SIG-M5 treated with dmso at 0.1 percent for 504 hours (cell line): ENCODE data around the gene IL7R.
"Not testable (repeated sequence)": the region's sequence is repeated elsewhere in the genome, so short reads cannot be mapped to it uniquely, and the experiment has no call there.

Source experiments
- DNase-seq: peaks from one replicate; lab custom pipeline; 2025; ENCODE audit not compliant: unreplicated experiment; lab: John Stamatoyannopoulos, UW

IL7R gene

GRCh38 chr5:35870605-35871004 is 13.9 kb downstream of the IL7R start:
- no peak for DNase-seq

- no peak for DNase-seq
Observed at GRCh38 chr5:35876454-35876853, 19.8 kb downstream of the IL7R start.

GRCh38 chr5:35876922-35877321 is 20.2 kb downstream of the IL7R start:
- no peak for DNase-seq

- no peak for DNase-seq
Observed at GRCh38 chr5:35877655-35878054, 21.0 kb downstream of the IL7R start.

DNA sequence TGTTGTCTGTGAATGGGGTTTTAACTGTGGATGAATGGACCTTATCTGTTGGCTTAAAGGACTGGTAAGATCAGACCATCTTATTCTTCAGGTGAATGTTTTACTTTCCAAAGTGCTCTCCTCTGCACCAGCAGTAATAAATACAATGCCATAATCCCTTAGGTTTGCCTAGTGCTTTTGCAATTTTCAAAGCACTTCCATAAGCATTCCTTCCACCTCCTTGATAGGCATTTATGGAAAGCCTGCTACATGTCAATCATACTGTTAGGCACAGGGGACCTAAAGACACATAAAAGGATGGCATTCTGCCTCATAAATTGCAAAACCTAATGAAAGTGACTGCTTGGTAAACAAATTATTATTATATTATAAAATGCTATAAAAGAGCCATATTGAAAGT is 21.4 kb downstream of the IL7R start:
- no peak for DNase-seq

DNA sequence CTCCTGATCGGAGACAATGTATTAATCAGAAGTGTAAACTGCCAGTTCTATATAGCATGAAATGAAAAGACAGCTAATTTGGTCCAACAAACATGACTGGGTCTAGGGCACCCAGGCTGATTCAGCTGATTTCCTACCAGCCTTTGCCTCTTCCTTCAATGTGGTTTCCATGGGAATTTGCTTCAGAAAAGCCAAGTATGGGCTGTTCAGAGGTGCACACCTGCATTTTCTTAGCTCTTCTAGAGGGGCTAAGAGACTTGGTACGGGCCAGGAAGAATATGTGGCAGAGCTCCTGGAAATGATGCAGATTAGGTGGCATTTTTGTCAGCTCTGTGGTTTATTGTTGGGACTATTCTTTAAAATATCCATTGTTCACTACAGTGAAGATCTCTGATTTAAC is 22.4 kb downstream of the IL7R start:
- DNase-seq, result no peak

DNA sequence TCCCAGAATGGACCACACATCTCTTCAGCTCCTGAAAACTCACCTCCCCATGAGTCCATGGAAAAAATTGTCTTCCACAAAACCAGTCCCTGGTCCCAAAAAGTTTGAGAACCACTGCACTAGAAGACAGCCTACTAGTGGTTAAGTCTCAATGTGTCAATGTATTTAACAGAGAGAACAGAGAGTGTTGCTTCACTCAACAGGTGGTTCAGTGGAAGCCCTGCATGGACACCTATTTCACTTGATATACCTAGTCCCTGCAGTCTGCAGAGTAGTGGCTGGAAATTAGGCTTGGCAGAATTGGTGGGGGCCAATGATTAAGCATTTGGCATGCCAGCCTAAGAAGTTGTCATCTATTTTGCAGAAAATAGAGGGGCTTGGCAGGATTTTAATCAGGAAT is 23.0 kb downstream of the IL7R start:
- no peak for DNase-seq

DNA sequence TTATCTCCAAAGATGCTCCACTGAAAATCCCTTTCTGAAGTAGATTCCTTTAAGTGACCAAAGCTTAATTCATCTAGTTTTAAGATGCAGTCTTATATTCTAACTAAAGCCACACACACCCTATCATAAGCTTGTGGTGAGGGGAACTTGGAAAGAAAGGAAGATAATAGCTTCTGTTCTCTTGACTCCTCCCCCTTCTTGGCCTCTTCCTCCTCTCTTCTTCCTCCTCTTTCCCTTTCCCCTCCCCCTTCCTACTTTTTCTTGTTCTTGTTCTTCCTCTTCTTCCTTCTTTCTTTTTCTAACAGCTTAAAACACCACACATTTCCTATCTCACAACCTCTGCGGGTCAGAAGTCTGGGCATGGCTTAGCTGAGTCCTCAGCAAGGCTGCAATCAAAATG is 23.5 kb downstream of the IL7R start:
- DNase-seq, result no peak

- no peak for DNase-seq
Observed at GRCh38 chr5:35881758-35882157, 25.1 kb downstream of the IL7R start.

DNA sequence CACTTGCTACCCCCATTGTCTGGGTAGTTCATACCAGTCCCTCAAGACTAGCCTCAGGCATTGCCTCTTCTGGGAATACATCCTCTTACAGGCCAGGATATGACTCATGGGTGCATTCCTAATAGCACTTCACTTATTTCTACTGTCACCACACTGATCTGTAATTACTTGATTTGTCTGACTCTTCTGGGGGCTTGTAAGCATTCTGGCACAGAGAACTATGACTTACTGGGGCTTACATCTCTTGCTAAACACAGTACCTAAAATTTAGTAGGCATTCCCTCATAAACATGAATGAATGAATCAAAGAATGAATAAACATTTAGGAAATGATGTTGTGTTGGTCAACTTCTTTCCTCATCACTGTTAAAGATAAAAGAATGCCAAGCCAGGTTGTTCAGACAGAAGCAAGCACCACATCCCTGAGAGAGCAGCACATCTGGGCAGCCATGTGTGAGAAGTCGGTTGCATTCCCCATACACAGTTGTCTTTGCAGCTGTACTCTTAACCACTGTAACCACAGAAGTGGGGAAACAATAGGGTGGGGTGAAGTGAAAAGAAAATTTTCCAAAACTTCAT is 27.6 kb downstream of the IL7R start:
- DNase-seq, result peak; percentile 75

DNA sequence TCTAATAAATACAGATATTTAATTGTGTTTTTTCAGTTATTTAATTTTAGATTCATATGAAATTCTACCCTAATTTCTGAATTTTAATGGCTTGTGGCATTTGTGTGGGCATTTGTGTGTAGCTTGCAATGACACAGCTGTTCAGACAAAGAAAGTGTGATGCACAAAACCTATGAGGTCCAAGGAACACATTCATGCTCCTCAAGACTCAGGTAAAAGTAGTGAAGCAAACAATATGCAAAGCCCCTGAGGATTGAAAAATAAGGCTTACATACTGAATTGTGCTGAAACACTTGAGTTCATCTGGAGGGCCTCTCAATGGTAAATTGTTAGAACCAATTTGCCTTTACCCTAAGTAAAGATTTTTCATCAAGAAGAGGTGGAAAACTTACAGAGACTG is 28.1 kb downstream of the IL7R start:
- no peak for DNase-seq

- DNase-seq, result no peak
Observed at GRCh38 chr5:35886381-35886780, 29.7 kb downstream of the IL7R start.

- DNase-seq, result no peak
Observed at GRCh38 chr5:35887321-35888100, 30.8 kb downstream of the IL7R start.

DNA sequence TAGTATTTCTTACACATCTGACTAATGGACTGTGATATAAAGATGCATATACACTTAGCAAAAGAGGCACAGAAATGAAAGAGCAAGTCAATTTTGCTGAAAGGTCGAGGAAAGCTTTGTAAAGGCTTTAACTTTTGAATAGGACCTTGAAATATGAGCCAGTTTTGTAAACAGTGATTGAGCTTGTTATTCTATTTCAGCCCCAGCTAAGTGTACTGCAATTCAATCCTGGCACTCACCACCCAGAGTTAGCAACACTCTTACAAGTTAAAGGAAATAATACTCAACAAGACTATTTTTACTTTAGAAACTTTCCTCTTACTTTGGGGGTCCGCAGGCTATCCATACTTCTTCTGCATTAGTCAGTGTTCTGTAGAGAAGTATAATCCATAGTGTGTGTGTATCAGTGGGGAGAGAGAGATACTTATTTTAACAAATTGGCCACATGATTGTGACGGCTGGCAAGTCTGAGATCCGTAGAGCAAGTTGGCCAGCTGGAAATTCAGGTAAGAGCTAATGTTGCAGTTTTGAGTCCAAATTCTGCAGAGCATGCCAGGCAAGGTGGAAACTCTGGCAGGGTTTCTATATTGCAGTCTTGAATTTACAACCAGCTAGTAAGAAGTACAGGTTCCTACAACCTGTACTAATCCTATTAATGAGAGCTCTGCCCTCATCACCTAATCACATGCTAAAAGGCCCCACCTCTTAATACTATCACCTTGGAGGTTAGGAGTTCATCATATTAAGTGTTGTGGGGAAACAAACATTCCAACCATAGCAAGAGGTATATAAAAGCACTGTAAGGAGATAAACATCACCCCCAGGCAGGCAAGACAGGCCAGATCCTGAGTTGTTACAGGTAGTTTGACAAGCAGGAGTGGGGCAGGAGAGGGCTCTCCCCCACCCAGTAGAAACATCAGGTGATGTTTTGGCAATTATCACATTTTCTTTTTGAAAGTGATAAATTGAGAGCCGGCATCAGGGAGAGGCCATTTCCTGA is 33.6 kb downstream of the IL7R start:
- DNase-seq, result no peak

GRCh38 chr5:35892799-35893198 is 36.1 kb downstream of the IL7R start:
- not testable (repeated sequence) for DNase-seq

GRCh38 chr5:35894131-35894530 is 37.4 kb downstream of the IL7R start:
- DNase-seq, result no peak

DNA sequence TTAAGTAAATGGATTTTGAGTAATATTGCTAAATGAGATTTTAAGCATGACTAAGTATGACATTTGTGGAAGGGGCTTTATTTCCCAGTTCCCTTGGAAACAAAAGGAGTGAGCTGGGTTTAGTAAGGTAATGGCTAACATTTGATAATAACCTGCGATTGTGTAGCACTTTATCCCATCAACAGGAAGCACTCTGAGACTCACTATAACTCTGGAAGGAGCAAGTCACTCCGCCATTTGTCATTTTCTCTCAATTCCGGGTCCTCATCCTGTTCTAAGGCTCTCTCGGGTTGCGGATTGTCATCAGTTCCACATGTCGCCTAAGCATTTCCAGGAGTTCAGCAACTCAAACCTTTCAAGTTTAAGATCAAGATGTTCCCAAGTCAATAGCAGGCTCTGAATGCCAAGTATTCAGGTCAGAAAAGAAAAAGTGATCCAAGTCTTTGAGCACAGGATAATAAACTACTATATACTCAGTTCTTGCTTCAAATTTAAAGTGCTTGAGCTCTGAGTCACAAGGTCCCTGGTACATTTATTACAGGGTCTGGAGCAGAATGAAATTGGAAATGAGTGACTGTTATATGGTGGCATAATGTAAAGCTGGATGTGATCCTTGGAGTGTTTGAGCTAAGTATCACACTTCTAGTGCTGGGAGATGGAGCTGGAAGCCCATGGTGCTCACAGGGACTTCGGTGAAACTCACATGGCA is 42.4 kb downstream of the IL7R start:
- no peak for DNase-seq

- DNase-seq, result no peak
Observed at GRCh38 chr5:35899800-35900199, 43.1 kb downstream of the IL7R start.

DNA sequence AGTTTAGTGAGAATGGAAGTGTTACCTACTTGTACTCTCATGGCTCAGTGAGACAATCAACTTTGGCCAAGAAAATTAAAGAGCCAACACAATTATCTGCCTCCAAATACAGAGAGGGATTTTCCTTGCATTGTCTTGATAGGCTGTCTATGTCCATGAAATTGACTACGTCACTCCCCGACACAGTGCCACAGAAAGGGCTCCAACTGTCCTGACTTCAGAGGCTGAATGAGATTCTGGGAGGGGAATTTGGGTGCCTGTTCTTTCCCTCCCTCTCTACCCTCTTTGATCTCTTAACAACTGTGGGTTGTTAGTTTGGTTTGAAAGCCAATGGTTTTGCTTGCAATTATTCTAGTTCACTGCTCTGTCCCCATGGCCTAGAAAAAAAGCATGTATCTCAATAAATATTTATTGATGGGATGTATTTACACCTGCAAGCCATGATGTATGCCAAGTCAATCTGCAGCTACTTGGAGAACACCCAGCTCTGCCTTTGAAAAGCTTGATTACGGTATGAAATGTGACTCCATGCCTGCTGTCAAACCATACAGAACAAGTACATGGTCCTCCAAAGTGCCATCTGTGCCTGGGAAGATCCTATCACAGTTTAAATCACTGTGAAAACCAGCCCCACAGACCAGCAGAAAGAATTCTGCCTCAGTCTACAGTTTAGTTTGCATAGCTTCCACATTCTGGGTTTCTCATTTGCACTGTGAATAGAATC is 44.4 kb downstream of the IL7R start:
- DNase-seq, result no peak

GRCh38 chr5:35902046-35902672 is 45.5 kb downstream of the IL7R start:
- no peak for DNase-seq
